Inflammatory macrophage treated with lipopolysaccharide for 1 hour (primary cell): ENCODE data around the gene HMGN2.

Experiments used
- DNase-seq, 2 donors: peaks; one replicate each; pipeline ENCODE4 v3.0.0-alpha.2; 2020 to 2022

Gene HMGN2

DNA sequence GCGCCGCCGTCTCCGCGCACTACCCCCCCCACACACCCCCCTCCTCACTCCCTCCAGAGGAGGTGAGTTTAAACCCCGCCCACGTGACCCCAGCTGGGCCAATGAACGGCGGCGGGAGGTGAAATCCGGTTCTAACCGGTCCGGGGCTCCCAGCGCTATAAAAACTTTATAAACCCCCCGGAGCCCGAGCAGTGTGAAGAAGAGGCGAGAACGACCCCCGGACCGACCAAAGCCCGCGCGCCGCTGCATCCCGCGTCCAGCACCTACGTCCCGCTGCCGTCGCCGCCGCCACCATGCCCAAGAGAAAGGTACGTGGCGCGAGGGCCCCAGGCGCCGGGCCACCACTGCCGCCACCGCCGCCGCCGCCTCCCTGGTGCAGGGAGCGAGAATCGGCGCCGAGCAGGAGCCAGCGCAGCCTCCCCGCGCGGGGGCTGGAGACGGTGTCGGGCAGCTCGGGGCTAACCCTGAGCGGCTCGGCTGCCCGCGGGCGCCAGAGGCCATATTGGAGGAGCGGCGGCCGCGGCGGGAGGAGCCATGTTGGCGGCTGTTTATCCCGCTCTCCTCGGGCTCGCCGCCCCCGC lies at the start of gene HMGN2:
TSS of gene HMGN2 (plus strand) at position 121 of the 581 bp plus-strand sequence. CDS start at position 294, 173 bp downstream.
- DNase-seq, result peak; percentile 74 to 82

DNA sequence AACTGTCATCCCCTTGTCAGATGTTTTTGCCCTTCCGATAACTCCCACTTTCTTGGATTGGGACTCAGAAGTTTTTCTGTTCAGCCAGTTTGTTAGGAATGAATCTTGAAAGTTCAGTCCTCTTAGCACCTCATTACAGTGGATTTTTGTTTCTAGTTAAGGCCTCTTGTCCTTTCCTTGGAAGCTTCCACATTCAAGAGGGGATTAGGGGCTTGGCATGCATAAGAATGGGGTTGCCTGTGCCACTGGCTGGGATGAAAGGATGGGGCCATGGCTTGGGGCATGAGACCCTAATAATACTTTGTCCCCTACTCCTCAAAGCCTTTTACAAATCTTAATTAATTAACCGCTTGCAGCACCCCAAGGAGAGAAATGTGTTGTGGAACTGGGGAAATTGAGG lies 42.5 kb upstream of the HMGN2 start:
- no peak for DNase-seq

DNA sequence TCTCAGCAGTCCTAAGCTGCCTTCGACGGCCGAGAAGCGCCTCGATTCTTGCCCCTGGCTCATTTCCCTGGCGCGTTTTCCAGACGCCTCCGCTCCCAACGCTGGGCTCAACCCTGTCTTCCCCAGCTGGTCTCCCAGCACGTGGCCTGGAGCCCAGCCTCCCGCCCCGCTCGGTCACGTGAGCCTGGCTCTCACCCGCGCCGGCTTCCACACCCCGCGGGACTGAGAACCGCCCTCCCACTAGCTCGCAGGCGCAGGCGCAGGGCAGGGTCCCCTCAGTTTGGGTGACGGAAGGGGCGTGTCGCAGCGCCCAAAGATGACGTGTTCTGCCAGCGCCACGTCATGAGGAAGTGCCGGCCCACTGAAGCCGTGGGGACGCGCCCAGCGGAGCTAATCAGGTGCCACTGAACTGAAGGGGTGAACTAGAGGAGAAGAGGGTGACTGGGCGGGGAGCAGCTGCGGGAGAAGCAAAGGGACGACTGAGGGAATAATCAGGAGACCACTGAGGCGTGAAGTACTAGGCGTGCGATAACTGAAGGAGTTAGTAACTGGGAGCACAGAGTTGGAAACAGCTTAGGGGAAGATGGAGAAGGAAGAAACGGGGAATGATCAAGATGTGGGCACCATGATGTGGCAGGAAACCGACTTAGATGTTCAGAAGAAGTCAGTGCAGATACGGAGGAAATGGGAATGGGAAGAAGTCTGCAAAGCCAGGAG lies 40.1 kb upstream of the HMGN2 start, which contains the start of gene DHDDS:
TSS of gene DHDDS (plus strand) at position 343 of the 717 bp plus-strand sequence. CDS start 625 bp downstream, outside the sequence.
- peak; percentile 98 to 99 for DNase-seq

DNA sequence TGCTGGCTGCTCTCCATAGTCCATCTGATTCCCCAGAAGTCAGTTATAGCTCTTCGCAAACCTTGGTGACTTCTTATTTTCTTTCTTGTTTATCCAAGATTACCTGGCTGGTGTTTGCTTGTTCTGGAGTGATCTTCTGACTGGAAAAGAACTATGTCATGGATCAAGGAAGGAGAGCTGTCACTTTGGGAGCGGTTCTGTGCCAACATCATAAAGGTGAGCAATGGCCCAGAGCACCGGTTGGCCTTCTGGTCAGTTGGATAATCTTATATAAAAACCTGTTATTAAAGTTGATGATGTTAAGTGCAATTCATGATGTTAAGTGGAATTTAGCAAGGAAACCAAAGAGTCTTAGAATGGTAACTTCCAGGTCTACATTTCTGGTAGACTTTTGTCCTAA lies 39.4 kb upstream of the HMGN2 start:
- no peak for DNase-seq

DNA sequence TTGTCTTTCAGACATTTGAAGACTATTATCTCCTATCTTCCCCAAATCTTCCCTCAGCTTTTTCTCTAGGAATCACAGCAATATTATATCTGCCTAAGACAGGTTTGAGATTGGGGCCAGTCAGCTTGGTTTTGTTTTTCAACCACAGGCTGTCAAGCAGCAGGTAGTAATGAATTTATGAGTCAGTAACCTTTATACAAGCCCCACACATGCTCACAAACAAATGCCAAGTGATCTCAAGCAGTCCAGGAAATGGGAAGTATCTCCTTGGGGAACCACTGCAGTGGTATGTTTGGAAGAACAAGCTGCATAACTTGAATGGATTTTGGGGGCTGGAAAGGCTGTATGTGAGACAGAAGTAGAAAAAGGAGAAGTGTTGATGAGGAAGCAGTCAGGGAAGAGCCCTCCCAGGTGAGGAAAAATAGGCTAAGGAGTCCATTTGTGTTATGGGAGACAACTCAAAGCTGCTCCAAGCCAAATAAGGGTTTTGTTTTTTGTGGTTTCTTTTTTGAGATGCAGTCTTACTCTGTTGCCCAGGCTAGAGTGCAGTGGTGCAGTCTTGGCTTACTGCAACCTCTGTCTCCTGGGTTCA lies 38.0 kb upstream of the HMGN2 start:
- DNase-seq, result no peak

DNA sequence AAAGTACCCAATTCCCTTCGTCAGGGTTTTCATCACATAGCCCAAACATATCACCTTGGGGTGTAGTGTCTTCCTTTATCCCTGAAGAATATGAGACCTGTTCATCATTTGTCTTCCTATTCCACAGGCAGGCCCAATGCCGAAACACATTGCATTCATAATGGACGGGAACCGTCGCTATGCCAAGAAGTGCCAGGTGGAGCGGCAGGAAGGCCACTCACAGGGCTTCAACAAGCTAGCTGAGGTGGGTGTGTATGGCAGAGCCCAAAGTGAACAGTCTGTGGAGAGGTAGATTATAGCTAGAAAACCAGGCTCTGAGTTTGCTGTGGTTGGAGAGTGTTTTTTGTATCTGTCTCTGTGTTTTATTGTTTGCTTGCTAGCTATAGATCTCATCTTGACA lies 34.2 kb upstream of the HMGN2 start:
- DNase-seq, result no peak

DNA sequence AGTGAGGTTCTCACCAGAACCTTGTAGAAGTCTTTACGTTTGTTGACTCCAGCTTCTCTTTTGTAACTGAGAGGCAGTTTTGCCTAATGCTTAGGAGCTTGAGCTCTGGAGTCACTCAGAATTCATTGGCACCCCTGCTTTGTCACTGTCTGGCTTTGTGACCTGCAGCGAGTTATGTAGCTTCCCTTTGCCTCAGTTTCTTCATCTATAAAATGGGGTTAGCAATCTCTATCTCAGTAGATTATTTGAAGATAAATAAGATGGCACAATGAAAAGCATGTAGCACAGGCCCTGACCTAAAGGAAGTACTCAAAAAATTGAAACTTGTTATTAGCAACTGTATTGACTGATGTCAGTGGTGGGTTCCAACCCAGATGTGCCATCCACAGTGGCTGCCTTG lies 32.0 kb upstream of the HMGN2 start:
- DNase-seq, result no peak

DNA sequence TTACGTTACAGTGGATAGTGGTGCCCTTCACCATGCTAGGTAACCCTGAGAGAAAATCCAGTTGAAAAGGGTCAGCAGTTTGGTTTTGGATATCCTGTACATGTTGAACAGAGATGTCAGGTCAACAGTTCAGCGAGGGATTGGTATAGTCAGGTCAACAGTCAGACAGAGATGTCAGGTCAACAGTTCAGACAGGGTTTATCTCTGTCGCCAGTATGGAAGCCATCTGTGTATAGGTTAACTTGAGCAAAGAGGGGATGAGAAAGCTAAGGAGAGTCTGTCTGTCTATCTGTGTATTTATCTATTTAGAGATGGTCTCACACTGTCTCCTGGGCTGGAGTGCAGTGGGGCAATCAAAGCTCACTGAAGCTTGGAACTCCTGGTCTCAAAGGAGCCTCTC lies 22.4 kb upstream of the HMGN2 start:
- DNase-seq, result no peak

DNA sequence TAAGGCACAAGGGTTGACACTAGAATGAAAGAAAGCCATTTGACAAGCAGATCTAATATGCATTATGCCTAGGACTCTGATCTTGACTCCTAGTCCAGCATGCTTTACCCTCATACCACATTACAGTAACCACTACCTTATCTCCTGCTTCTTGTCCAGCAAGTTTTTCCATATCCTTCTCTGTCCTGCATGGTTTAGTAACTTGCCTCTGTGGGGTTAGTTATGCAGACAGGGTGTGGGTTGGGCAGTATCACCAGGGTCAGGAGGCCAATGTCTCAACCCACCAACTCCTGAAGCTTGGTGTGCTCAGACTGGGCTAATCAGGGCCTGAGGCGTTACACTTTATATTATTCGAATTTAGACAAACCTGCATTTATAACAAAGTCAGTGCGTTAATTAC lies 21.3 kb upstream of the HMGN2 start:
- DNase-seq, result no peak

DNA sequence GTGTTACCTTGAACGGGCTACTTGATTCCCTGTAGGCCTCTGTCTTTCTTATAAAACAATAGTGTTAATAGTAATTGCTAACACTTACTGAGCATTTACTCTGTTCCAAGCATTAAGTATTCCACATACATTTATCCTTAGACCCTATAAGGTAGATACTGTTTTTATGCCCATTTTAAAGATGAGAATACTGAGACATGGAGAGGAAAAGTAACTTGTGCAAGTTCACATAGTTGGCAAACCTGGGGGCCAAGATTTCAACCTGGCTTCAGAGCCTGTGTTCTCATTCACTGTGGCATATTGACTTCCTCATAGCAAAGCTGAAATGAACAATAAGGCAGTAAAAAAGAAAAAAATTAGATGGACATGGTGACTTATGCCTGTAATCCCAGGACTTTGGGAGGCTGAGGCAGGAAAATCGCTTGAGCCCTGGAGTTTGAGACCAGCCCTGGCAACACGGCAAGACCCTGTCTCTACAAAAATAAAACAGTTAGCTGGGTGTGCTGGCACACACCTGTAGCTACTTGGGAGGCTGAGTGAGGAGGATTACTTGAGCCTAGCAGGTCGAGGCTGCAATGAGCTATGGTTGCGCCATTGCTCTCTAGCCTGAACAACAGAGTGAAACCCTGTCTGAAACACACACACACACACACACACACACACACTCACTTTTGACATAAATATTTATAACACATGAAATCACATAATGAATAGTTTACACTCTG lies 19.6 kb upstream of the HMGN2 start:
- DNase-seq, result no peak

DNA sequence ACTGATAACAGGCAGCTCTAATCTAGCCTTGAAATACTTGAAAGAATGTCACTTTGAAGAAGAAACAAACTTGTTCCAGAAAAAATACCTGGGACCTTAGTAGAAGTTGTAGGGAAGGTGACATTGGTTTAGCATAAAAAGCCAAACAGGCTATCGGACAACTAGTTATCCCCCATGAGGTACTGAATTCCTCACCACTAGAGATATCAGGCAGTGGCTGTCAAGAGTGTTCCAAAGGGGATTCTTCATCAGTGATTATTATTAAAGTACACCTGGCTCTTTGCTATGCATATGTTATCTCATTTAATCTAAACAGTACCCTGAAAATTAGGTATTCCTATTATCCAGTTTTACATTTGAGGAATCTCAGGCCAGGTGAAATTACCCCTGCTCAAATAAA lies 13.1 kb upstream of the HMGN2 start:
- no peak for DNase-seq

DNA sequence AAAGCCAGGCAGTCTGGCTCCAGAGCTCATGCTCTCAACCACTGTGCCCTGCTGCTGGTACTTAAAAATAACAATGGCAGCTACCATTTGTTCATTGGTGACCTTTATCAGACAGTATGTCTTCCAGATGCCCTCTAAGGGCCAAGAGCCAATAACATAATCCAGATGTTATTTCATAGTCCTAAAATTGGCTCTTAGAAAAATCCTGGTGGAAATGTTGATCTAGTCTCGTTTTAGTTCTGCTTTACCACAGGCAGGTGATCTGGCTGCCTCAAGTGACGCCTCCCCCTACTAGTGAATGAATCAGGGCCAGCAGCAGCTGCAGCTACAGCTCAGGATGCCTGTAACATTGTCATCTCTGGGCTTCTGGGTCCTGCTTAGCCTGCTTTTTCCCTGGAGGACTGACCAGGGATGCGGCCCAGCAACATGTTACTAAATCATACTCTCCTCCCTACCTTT lies 12.6 kb upstream of the HMGN2 start:
- DNase-seq, result no peak

DNA sequence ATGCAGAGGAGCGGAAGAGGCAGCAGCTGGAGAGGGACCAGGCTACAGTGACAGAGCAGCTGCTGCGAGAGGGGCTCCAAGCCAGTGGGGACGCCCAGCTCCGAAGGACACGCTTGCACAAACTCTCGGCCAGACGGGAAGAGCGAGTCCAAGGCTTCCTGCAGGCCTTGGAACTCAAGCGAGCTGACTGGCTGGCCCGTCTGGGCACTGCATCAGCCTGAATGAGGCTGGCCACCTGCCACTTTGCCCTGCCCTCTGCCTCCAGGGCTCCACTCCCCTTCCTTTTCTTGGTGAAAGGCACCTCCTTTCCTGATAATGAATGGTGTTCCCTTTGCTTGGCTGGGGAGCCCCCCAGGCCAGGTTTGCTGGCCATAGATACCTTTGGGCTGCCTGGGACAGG lies 3.3 kb upstream of the HMGN2 start:
- DNase-seq, result no peak

DNA sequence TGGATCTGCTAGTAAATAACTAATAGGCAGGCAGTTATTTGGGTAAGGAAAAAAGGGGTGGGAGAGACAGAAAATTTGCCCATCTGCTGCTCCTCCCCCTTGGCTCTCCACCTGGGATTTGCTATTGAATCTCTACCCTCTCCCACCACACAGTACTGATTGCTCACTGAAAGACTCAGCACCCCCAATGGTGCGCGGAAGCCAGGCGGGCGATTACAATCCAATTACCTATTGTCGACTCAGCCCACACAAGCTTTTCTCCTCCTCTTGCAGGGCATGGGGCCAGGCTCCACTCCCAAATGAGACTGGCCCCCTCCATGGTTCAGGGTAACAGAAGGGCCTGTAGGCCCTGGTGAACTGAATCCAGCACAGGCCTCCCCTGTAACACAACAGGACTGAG lies 2.7 kb upstream of the HMGN2 start:
- no peak for DNase-seq

DNA sequence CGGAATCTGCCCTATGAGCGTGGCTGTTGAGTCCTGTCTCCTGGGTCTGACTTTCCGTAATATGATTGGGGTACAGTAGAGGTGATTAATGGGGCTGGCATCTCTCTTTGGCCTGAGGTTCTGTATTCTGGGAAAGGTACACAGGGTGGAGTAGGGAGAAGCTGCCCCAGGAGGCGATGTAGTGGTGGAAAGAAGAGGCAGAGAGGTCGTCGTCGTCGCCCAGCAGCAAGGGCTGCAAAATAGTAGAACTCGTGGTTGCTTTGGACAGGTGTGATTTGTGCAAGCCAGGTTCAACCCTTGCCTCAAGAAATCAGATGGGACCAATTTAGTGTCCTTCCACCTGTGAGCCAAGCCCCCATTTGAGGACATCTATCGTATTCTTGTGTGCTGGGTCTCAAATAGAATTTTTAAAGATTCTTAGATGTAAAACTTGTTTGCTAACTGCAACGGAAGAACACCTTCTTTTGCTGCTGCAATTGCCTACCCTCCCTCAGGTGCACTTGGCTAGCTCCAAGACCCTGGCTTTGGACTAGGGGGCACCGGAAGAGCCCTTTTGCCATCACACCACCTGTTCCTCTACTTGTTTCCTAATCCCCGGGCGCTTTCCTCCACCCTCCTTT lies 1.3 kb upstream of the HMGN2 start:
- no peak for DNase-seq

DNA sequence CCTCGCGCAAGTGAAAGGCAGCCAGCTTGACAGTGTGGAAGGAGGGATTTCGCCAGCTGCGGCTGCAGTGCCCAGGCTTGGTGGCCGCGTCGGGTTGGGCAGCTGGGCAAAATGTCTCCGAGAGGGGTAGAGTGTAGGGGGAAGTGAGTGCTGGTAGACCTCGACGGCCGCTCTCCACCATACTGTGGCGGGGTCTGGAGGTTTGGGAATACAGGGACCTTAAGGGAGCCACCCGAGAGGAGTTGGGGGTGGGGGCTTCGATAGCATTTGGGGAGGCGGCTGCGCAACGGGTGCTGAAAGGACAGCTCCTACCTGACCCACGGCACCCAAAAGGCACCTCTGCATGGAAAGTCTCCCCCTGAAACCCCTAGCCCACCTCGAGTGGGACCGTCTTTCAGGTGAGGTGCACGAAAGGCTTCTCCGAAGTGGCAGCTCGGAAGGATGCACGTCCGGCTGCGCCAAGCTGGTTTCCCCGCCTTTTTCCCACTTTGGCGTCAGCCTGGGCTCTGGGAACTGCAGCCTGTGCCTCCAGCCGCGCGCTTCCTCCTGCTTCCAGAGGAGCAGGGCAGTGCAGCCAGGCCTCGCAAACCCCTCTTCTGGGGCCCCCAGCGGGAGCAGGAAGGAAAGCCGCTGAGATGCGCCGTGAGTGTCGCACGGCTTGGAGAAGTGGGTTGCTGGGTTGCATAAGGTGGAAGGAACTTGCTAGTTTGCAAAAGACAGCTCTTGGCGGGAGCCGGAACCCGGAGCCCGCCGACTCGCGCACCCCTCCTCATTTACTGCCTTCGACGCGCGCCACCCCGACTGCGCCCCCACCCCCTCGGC lies 531 bp upstream of the HMGN2 start:
- peak; percentile 75 to 76 for DNase-seq

DNA sequence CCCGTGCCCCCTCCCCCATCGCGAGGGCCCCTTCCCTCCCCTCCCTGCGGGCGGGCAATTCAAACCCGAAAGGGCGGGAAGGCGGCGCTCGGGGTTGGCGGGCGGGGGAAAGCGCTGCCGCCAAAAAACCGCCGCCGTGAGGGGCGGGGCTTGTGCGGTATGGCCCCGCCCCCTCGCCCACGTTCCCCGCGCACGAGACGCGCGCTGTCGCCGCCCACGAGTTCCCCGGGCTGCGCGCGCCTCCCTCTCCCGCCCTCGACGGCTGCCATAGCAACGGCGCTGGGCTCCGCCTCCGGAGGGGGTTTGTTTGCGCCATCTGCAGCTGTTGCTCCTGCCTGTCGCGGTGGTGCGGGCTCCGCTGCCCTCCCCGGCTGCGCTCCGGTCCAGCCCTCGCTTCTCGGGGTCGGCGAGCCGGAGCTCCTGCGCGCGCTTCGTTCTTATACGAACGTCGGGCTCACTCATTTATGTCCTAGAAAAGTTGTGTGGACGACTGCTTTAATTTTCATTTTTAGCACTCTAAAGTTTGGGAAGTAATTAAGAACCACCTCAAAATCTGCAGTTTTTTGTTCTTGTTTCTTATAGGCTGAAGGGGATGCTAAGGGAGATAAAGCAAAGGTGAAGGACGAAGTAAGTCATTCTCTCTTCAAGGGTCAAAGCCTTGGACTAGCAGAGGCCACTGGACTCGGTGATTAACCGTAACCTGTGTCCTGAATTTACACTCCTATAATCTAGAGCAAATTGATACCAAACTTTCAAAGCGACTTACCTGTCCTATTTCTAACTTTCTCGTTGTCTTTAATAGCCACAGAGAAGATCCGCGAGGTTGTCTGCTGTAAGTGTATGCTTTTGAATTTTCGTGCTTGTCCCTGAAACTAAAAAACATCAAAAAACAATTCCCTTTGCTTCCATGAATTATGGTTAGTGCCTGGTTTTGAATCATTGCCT lies 933 bp downstream of the HMGN2 start:
- DNase-seq, result peak; percentile 92 to 97

DNA sequence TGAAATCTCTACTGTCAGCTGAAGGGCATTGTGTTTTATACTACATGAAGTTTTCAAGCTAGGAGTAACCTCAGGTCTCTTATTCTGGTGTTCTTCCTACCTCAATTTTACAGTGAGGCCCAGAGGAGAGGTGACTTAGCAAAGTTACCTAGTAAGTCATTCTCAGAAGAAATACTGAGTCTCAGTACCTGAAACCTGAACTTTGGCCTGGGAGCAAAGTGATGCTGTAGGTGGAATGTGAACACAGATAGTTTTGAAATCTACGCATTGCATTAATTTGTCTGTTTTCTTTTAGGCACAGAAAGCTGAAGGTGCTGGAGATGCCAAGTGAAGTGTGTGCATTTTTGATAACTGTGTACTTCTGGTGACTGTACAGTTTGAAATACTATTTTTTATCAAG lies 2.6 kb downstream of the HMGN2 start:
- no peak for DNase-seq

DNA sequence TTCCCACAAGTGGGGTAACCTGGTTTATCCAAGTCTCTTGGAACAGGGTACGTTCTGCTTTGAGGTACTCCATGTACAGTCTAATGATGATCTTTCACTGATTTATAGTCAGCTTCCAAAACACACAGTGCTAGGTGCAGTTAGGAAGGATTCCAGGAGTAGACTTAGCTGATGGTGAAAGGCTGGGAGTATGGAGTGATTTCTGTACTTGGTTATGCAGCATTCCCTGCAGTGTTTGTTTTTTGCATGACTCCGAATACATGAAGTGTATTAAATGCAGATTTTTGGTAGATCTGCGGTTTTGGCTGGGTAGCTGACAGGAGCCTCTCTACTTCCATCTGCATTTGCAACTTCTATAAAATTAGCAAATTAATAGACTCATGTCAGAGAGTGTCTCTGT lies 3.7 kb downstream of the HMGN2 start:
- DNase-seq, result no peak

DNA sequence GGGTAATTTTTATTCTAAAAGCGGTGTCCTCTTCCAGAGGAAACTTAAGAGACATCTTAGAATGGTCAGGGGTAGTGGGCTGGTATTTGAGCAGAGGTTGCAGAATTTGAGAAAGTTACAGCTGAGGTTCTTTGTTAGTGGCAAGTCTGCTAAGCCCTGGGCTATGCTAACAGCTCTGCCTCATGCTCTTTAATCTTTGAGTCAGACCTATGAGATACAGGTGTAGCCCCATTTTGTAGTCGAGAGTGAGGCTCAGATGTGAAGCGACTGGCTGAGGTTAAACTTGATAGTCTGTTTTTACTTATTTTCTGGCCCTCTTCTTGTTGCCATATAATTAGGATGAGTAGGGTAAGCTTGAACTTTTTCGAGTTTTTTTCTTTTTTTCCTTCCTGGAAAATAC lies 4.7 kb downstream of the HMGN2 start:
- no peak for DNase-seq
